ENCODE measurements around the gene GNA15.
"Not testable (repeated sequence)": the region's sequence is repeated elsewhere in the genome, so short reads cannot be mapped to it uniquely, and the experiment has no call there.

GNA15 gene

DNA sequence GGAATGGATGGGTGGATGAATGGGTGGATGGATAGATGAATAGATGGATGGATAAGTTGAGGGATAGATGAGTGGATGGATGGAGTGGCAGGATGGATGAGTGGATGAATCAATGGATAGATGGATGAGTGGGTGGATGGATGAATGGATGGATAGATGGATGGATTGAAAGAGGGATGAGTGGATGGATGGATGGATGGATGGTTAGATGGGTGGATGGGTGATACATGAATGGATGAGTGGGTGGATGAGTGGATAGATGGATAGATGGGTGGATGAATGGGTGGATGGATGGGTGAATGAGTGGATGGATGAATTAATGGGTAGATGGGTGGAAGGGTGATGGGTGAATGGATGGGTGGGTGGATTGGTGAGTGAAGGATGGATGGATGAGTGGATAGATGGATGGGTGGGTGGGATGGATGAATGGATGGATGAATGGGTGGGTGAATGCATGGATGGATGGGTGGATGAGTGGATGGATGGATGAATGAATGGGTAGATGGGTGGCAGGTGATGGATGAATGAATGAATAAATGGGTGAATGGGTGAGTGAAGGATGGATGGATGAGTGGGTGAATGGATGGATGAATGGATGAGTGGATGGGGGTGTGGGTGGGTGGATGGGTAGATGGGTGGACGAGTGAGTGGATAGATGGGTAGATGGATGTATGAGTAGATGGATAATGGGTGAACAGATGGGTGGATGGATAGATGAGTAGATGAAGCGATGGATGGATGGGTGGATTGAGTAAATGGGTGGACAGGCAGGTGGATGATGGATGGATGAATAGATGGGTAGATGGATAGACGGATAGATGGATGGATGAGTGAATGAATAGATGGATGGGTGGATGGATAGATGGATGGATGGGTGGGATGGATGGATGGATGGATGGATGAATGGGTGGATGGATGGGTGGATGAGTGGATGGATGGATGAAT, 17.7 kb downstream of the GNA15 start:
- H3K27ac ChIP-seq: no peak overlapping the region
- H3K36me3 ChIP-seq: peaks cover 51% of the 10 kb centered on the region
- TF ChIP-seq CTCF (IDR thresholded peaks at IDR 0.05): no peak
- H3K27me3 ChIP-seq: no peaks in the 10 kb centered on the region
- H3K4me1 ChIP-seq (ENCODE audit: control insufficient read depth in 1 of 2, insufficient read depth in 1 of 2, low read depth in 1 of 2, low read length in 1 of 2): peaks cover 7 to 9% of the 10 kb centered on the region in 2 experiments
- H3K4me3 ChIP-seq (ENCODE audit: low read depth in 1 of 2, low read length in 1 of 2): no peak overlapping the region
- H3K9me3 ChIP-seq: no peaks in the 10 kb centered on the region

- not testable (repeated sequence) for H3K9me3 ChIP-seq; H3K4me1 ChIP-seq (ENCODE audit: control insufficient read depth in 1 of 2, insufficient read depth in 1 of 2, low read depth in 1 of 2, low read length in 1 of 2); H3K27me3 ChIP-seq; H3K4me3 ChIP-seq (ENCODE audit: low read depth in 1 of 2, low read length in 1 of 2)
- H3K36me3 ChIP-seq: peaks cover 44% of the 10 kb centered on the region
- H3K27ac ChIP-seq: peak overlapping the region; percentile 36
Measured at GRCh38 chr19:3154447-3154846, 18.6 kb downstream of the GNA15 start.

GRCh38 chr19:3154957-3155736, 19.3 kb downstream of the GNA15 start:
- peaks cover 45% of the 10 kb centered on the region for H3K36me3 ChIP-seq

DNA sequence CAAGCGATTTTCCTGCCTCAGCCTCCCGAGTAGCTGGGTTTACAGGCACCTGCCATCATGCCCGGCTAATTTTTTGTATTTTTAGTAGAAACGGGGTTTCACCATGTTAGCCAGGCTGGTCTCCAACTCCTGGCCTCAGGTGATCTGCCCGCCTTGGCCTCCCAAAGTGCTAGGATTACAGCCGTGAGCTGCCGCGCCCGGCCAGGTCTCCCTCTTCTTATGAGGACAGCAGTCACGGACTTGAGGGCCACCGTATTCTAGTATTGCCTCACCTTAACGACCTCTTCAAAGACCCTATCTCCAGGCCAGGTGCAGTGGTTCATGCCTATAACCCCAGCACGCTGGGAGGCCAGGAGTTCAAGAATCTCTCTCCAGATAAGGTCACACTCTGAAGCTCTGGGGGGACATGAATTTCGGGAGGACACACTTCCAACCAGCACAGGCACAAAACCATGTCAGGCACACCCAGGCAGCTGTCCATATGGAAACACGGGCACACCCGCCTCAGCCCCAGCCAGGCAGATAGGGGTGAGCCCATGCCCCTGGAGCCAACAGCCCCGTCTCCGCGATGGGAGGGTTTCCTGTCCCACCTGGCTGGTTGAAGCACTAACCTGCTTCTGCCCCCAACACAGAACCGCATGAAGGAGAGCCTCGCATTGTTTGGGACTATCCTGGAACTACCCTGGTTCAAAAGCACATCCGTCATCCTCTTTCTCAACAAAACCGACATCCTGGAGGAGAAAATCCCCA, 21.4 kb downstream of the GNA15 start:
- Histone ChIP-seq H3K36me3 (peaks cover 35% of the 10 kb centered on the region), H3K4me1 (ENCODE audit: control insufficient read depth in 1 of 2, insufficient read depth in 1 of 2, low read depth in 1 of 2, low read length in 1 of 2) (peaks cover 7 to 9% of the 10 kb centered on the region in 2 experiments), H3K9me3 (no peaks in the 10 kb centered on the region), H3K27ac (no peak overlapping the region), H3K4me3 (ENCODE audit: low read depth in 1 of 2, low read length in 1 of 2) (no peak overlapping the region), H3K27me3 (no peaks in the 10 kb centered on the region)
- no peak for TF ChIP-seq CTCF (IDR thresholded peaks at IDR 0.05)

More at GRCh38 chr19:3154957-3155736, 19.3 kb downstream of the GNA15 start:
- peaks cover 7 to 9% of the 10 kb centered on the region in 2 experiments for H3K4me1 ChIP-seq (ENCODE audit: control insufficient read depth in 1 of 2, insufficient read depth in 1 of 2, low read depth in 1 of 2, low read length in 1 of 2)
- no peaks in the 10 kb centered on the region for H3K27me3 ChIP-seq
- peak overlapping the region; percentile 36 for H3K27ac ChIP-seq
- no peak for TF ChIP-seq CTCF (IDR thresholded peaks at IDR 0.05)
- H3K4me3 ChIP-seq (ENCODE audit: low read depth in 1 of 2, low read length in 1 of 2): no peak overlapping the region
- H3K9me3 ChIP-seq: no peaks in the 10 kb centered on the region

- no peak for TF ChIP-seq CTCF (IDR thresholded peaks at IDR 0.05)
- peaks cover 22 to 27% of the 10 kb centered on the region in 2 experiments for H3K4me1 ChIP-seq (ENCODE audit: control insufficient read depth in 1 of 2, insufficient read depth in 1 of 2, low read depth in 1 of 2, low read length in 1 of 2)
- H3K27me3 ChIP-seq: no peaks in the 10 kb centered on the region
- H3K27ac ChIP-seq: no peak overlapping the region
- no peak overlapping the region for H3K4me3 ChIP-seq (ENCODE audit: low read depth in 1 of 2, low read length in 1 of 2)
- peaks cover 29% of the 10 kb centered on the region for H3K36me3 ChIP-seq
- no peaks in the 10 kb centered on the region for H3K9me3 ChIP-seq
Measured at GRCh38 chr19:3159565-3159964, 23.7 kb downstream of the GNA15 start.
